ENCODE measurements around the gene SLC39A2. TPM values are rescaled to one million over a fixed set of nuclear protein-coding genes. Genes with fewer than 3 reads are reported as not detected.
"Not testable (repeated sequence)": the region's sequence is repeated elsewhere in the genome, so short reads cannot be mapped to it uniquely, and the experiment has no call there.

SLC39A2 gene
- polyA plus RNA-seq (ENCODE audit: insufficient read depth in 1 of 5, insufficient read length in 5 of 5, low replicate concordance in 1 of 5) = under 1 TPM in 2 of 5 donors, not detected in 3; 0.14 to 0.49 TPM
- long read RNA-seq, donor 1 = 0 reads
- long read RNA-seq, donor 2 = 0 reads
- long read RNA-seq, donor 3 = 0 reads
- long read RNA-seq, donor 4 = 0 reads
- long read RNA-seq, donor 5 = 0 reads
- long read RNA-seq, donor 6 = 0 reads
- long read RNA-seq, donor 7 = 0 reads
- long read RNA-seq, donor 8 = 0 reads

GRCh38 chr14:20998674-20999366, at the start of gene SLC39A2:
SLC39A2 (plus strand) TSS chr14:20999293; CDS start chr14:20999447, 154 bp downstream.
- DNase-seq = no peak

DNA sequence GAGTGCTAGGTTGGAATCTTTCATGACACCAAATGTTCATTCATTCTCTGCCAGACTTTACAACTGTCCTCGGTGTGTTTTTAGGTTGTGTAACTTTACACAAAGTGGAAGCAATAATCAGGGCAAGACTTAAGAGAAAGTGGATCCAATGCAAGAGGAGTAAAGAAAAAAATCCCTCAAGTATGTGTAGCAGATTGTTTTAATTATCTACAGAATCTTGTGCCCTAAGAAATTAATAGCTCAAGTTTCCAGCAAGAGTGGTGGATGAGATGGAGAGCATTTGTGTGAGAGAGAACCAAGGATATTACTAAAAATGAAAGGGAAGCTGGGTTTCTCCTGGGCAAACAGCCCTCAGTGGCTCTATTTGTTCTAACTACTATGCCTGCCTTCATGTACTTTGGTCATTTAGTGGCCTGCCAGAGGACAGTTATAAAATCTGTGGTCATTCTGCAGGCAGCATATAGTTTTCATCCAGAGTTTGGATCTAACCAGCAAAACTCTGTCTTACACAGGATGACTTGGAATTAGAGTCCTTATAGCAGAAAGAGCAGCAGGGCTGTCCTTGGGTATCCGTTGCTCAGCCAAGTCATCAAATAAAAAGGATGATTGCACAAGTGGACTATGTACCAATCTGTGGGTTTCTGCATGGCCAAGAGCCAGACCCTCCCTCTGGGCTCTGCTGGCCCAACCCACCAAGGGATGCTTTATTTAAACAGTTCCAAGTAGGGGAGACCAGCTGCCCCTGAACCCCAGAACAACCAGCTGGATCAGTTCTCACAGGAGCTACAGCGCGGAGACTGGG, 44.2 kb upstream of the SLC39A2 start, which contains the start of gene RNASE2:
Gene RNASE2, plus strand, starts transcription at position 752 of the 802 bp plus-strand sequence. CDS start 285 bp downstream, outside the sequence.
- not testable (repeated sequence) for DNase-seq

DNA sequence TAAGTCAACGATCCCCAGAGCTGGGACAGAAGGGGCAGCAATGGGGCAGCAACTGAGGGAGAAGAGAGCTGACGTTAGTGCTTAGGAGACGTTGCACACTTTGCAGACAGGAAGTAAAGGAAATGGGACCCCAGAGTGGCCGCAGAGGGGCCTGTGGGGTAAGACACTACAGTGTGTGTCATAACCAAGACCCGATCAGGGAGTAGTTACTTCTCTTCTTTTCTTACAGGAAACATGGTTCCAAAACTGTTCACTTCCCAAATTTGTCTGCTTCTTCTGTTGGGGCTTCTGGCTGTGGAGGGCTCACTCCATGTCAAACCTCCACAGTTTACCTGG, 43.6 kb upstream of the SLC39A2 start:
- not testable (repeated sequence) for DNase-seq

DNA sequence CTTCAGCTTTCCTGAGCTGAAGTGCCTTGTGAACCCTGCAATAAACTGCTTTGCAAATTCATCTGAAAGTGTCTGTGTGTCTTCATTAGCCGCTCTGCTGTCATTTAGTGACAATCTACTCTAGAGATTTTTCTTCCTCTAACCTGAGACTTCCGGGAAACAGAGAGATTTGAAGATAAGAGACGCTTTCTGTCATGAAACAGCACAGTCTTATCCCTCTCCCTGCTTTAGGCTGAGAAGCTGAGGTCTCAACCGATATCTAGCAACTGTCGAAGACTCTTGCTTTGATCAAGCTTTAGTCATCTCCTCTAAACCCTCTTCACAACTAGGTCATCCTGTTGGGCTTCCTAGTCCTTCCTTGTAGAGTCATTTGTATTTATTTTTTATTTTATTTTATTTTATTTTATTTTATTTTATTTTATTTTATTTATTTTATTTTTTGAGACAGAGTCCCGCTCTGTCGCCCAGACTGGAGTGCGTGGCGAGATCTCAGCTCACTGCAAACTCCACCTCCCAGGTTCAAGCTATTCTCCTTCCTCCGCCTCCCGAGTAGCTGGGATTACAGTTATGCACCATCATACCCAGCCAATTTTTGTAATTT, 42.6 kb upstream of the SLC39A2 start:
- no peak for DNase-seq

DNA sequence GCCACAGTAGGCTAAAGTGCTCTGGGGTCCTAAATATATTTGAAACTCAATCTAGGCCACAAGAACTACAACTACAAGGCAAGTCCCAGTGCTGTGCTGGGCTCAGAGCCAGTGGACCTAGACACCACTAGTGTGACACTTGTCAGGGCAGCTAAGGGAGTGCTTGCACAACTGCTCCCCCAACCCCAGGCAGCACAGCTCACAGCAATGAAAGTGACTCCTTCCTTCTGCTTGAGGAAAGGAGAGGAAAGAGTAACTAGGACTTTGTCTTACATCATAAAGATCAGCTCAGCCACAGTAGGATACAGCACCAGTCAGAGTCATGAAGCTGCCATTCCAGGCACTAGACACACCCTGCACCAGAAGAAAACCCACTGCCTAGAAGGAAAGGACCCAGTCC, 40.1 kb upstream of the SLC39A2 start:
- DNase-seq = not testable (repeated sequence)

GRCh38 chr14:20969336-20969735, 29.8 kb upstream of the SLC39A2 start:
- no peak for DNase-seq

DNA sequence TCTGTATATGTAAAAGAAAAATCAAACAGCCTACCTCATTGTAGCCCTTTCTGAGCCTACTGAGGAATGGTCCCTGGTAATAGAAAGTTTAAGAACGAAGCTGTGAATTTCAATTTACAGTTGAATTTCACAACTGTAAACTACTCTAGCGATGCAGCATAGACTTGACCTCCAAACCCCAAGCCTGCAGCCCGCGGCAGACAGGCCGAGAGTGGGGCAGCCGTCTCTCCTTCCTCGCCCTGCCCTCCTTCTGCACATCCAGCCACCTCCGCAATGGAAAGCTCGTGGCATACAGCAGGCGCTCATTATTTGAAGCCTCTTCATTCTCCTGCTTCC, 28.5 kb upstream of the SLC39A2 start:
- no peak for DNase-seq

DNA sequence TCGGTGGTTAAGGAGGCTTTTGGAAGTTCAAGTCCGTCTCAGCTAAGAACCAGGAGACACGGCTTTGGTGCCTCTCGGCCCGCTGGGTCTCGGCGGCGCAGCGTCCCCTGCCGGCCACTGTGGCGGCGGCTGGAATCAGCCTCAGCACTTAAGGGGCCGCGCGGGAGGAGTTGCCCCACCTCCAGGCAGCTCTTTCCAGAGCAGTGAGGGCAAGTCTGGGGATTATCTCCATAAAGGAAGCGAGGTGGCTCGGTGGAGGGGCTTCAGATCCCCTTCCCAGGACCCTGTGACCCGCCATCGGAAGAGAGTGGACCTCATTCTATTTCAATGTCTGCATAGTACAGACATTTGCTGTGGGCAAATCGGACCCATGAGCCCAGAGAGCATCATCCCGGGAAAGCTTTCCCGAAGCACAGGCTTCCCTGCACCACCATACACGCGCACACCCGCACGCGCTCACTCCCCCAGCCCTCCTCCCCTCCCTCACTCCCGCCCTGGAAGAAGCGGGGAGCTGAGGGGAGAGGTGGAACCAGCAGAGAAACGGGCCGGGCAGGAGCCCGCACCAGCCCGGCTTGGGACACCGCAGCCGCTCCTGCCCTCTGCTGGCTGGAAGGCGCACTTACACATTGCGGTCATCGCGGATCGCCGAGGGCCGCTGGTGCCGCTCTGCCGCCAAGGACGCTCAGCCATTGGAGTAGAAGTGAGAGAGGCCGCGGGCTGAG, 27.9 kb upstream of the SLC39A2 start:
- peak; percentile 83 to 84 for DNase-seq

DNA sequence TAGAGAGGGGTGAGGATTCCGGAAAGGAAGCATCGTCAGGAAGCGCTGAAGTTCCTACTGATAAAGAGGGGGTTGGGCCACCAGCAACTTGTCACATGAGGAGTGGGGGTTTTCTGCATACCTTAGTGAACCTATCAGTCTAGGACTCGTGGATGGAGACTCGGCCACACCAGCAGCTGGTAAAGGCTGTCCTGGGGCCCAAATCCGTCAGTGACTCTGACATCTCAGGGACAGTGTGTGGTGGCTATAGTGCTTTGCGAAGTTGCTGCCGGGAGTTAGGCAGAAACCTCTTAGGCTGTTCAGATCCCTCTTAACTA, 27.4 kb upstream of the SLC39A2 start:
- DNase-seq = no peak

DNA sequence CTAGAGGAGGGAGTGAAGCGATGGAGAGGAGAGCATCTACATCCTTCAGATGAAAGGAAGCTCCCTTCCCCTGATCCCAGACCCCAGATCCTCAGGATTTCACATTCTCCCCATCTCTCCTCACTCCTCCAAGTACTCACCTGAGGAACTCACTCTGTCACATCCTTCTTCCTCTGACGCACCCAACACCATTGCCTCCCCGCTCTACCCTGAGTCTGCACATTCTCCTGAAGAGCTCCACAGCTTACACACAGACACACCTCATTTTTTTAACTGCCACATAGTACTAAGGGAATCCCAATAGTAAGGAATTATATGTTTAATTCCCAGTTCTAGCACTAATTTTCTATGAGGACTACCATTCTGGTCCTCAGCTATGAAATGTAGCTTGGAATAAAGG, 25.6 kb upstream of the SLC39A2 start:
- DNase-seq = no peak

- DNase-seq = no peak
Observed at GRCh38 chr14:20976291-20976690, 22.8 kb upstream of the SLC39A2 start.

- DNase-seq = no peak
Observed at GRCh38 chr14:20978687-20979086, 20.4 kb upstream of the SLC39A2 start.

GRCh38 chr14:20980906-20981305, 18.2 kb upstream of the SLC39A2 start:
- DNase-seq = no peak

- no peak for DNase-seq
Observed at GRCh38 chr14:20982646-20983369, 16.3 kb upstream of the SLC39A2 start.

- DNase-seq = not testable (repeated sequence)
Observed at GRCh38 chr14:20985650-20986049, 13.4 kb upstream of the SLC39A2 start.

- DNase-seq = no peak
Observed at GRCh38 chr14:20986811-20987210, 12.3 kb upstream of the SLC39A2 start.

- no peak for DNase-seq
Observed at GRCh38 chr14:20988717-20989470, 10.2 kb upstream of the SLC39A2 start.

DNA sequence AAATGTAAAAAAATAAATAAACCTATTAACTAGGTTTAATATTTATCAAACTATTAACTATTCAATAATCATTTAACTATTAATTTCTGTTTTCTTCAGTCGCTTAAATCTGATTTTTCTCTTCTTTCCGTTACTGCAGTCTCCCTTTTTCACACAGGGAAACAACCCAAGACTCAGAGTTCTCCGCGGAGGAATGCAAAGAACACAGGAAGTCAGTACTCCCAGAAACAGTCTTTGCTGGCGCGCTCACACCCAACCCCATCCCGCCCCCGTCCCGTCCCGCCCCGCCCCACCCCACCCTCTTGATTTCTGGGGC, 9.7 kb upstream of the SLC39A2 start:
- no peak for DNase-seq

- peak; percentile 95 to 96 for DNase-seq
Observed at GRCh38 chr14:20989787-20990600, 9.1 kb upstream of the SLC39A2 start, which contains the start of gene METTL17. METTL17 (plus strand) TSS chr14:20989980; CDS start chr14:20990003, 23 bp downstream.

- DNase-seq = no peak
Observed at GRCh38 chr14:20996521-20996920, 2.6 kb upstream of the SLC39A2 start.
